GM19043 (cell line): Measurements from ENCODE around the gene KRT74.
"Not testable (repeated sequence)": the region's sequence is repeated elsewhere in the genome, so short reads cannot be mapped to it uniquely, and the experiment has no call there.

ENCODE experiments used
- ATAC-seq: cut with Tn5 transposase; IDR thresholded peaks from one replicate; pipeline ENCODE4 v1.9.1; 2021; ENCODE audit warnings: low read depth; ENCODE audit not compliant: unreplicated experiment

The KRT74 gene

GRCh38 chr12:52603314-52603713, 29.7 kb upstream of the KRT74 start:
- no peak for ATAC-seq

GRCh38 chr12:52602552-52602951, 28.9 kb upstream of the KRT74 start:
- no peak for ATAC-seq

GRCh38 chr12:52601671-52602070, 28.0 kb upstream of the KRT74 start:
- ATAC-seq, result no peak

GRCh38 chr12:52600941-52601481, 27.4 kb upstream of the KRT74 start, which contains the start of gene KRT72:
Gene KRT72, minus strand, starts transcription at chr12:52601463. Its CDS starts 11 bp downstream, at chr12:52601452.
- ATAC-seq, result no peak

- no peak for ATAC-seq
Measured at GRCh38 chr12:52600475-52600874, 26.8 kb upstream of the KRT74 start.

GRCh38 chr12:52600071-52600470, 26.4 kb upstream of the KRT74 start:
- ATAC-seq, result no peak

- ATAC-seq, result no peak
Measured at GRCh38 chr12:52598966-52599365, 25.3 kb upstream of the KRT74 start.

GRCh38 chr12:52594237-52594636, 20.6 kb upstream of the KRT74 start:
- not testable (repeated sequence) for ATAC-seq

GRCh38 chr12:52591521-52591920, 17.9 kb upstream of the KRT74 start:
- no peak for ATAC-seq

- no peak for ATAC-seq
Measured at GRCh38 chr12:52590021-52590420, 16.4 kb upstream of the KRT74 start.

- ATAC-seq, result no peak
Measured at GRCh38 chr12:52587563-52587962, 13.9 kb upstream of the KRT74 start.

GRCh38 chr12:52585946-52586345, 12.3 kb upstream of the KRT74 start:
- ATAC-seq, result no peak

GRCh38 chr12:52585066-52585465, 11.4 kb upstream of the KRT74 start:
- no peak for ATAC-seq

GRCh38 chr12:52584156-52584682, 10.6 kb upstream of the KRT74 start:
- ATAC-seq, result no peak

GRCh38 chr12:52582971-52583456, 9.4 kb upstream of the KRT74 start:
- no peak for ATAC-seq

- ATAC-seq, result no peak
Measured at GRCh38 chr12:52582486-52582885, 8.8 kb upstream of the KRT74 start.

GRCh38 chr12:52581481-52581880, 7.8 kb upstream of the KRT74 start:
- ATAC-seq, result no peak

GRCh38 chr12:52581066-52581465, 7.4 kb upstream of the KRT74 start:
- ATAC-seq, result no peak

- ATAC-seq, result no peak
Measured at GRCh38 chr12:52580496-52580895, 6.9 kb upstream of the KRT74 start.

GRCh38 chr12:52579468-52580465, 6.1 kb upstream of the KRT74 start:
- ATAC-seq, result no peak

GRCh38 chr12:52578469-52578868, 4.8 kb upstream of the KRT74 start:
- no peak for ATAC-seq
